Lower leg skin (tissue), 3 donors: ENCODE data around the gene FRMD1.

ENCODE experiments used
- POLR2A ChIP-seq, 2 donors: fragments of 450-650 bp; IDR thresholded peaks; one replicate each; pipeline ENCODE4 v1.6.1; 2016 to 2017; ENCODE audit warnings: antibody characterized with exemption in 2 of 2, mild to moderate bottlenecking in 1 of 2, moderate library complexity in 1 of 2
- TF ChIP-seq, protein P1 (sequence below), 3 donors: fragments of 450-650 bp; IDR thresholded peaks; one replicate each; pipeline ENCODE4 v1.5.1; 2016; ENCODE audit warnings: antibody characterized with exemption in 3 of 3, mild to moderate bottlenecking in 3 of 3, moderate library complexity in 2 of 3

GRCh38 chr6:168056892-168057527 lies 22.0 kb downstream of the FRMD1 start:
- TF ChIP-seq, protein P1, sequence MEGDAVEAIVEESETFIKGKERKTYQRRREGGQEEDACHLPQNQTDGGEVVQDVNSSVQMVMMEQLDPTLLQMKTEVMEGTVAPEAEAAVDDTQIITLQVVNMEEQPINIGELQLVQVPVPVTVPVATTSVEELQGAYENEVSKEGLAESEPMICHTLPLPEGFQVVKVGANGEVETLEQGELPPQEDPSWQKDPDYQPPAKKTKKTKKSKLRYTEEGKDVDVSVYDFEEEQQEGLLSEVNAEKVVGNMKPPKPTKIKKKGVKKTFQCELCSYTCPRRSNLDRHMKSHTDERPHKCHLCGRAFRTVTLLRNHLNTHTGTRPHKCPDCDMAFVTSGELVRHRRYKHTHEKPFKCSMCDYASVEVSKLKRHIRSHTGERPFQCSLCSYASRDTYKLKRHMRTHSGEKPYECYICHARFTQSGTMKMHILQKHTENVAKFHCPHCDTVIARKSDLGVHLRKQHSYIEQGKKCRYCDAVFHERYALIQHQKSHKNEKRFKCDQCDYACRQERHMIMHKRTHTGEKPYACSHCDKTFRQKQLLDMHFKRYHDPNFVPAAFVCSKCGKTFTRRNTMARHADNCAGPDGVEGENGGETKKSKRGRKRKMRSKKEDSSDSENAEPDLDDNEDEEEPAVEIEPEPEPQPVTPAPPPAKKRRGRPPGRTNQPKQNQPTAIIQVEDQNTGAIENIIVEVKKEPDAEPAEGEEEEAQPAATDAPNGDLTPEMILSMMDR (IDR thresholded peaks at IDR 0.05): no peak
- no peak for TF ChIP-seq POLR2A (IDR thresholded peaks at IDR 0.05)
